NCI-H1436 (cell line): Measurements from ENCODE around the gene SOX6.

Experiments used
- DNase-seq: peaks from one replicate; lab custom pipeline; 2025; lab: John Stamatoyannopoulos, UW

The SOX6 gene

DNA sequence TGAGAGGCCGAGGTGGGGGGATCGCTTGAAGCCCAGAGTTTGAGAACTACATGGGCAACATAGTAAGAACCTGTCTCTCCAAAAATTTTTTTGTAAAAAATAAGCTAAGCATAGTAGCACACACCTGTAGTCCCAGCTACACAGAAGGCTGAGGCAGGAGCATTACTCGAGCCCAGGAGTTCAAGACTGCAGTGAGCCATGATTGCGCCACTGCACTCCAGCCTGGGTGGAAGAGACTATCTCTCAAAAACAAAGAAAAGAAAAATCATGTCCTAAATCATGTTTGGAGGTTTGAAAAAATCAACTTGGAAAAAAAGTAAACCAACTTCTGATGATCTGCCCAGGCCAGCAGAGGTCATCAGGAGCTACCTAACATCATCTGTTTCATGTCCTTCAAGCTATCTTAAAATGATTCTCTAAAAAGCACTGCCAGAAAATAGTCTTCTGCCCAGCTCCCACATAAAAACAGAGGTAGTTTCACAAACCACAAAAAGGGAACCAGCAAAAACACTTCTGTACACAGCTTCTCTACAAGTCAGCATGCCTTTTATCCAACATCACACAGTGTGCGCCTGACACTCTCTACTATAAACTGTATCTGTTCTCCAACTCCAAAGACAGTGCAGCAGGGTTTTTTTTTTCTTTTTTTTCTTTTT lies 165.0 kb downstream of the SOX6 start:
- DNase-seq: no peak

- DNase-seq: peak; percentile 24
Measured at GRCh38 chr11:16186680-16187079, 169.7 kb downstream of the SOX6 start.

- no peak for DNase-seq
Measured at GRCh38 chr11:16185042-16185441, 171.3 kb downstream of the SOX6 start.

DNA sequence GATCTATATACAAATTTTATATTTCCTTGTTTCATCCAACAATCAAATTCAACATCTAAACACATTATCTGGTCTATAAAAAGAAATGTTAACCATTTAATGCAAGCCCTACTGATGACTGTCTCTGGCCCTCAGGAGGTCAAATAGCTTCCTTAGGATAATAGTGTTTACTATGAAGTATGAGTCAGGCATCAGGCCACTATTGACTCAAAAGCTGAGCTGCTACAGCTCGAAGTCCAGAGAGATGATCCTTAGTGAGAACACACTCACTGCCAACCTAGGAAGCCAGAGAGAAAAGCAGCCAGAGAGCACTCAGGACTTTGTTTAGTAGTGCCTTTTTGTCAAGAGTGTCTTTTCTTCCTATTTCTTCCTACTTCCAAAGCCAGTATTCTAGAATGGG lies 171.8 kb downstream of the SOX6 start:
- DNase-seq: no peak

DNA sequence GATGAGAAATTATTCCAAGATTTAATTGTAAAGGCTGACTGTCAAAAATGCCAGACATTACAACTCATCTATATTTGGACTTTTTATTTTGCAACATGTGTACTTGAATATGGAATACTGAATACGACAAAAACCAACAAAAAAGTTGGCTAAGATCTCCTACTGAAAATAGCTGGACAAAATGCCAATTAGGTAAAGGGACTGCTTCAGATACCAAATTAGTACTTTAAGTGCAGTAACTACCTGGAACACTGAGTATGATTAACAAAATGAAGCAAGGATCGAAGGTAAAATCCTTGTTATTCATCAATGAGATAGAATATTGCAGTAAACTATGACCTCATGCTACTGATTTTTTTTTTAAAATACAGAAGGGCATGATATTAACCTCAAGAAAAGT lies 173.8 kb downstream of the SOX6 start:
- no peak for DNase-seq

GRCh38 chr11:16180868-16181267 lies 175.5 kb downstream of the SOX6 start:
- DNase-seq: no peak

GRCh38 chr11:16179676-16180075 lies 176.7 kb downstream of the SOX6 start:
- DNase-seq: no peak

GRCh38 chr11:16178273-16178672 lies 178.1 kb downstream of the SOX6 start:
- DNase-seq: no peak

GRCh38 chr11:16177688-16178087 lies 178.7 kb downstream of the SOX6 start:
- no peak for DNase-seq

GRCh38 chr11:16173798-16174197 lies 182.5 kb downstream of the SOX6 start:
- DNase-seq: no peak

DNA sequence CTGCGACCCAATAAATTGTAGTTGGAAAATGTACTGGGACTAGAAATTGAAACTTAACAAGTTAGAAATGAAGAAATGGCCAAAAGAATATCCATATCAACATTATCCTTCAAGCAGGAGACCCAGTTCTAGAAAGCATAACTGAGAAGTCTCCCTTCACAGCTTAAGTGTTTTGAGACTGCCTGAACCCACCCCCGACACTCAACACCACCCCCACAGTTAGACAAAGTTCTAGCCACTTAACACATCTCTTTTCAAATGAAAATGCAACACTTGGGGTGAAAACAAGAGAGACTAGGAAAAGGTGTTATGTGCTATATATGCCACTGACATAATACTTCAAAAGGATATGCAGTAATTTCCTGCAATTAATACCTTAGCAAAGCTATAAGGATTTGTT lies 184.5 kb downstream of the SOX6 start:
- no peak for DNase-seq

- peak; percentile 13 for DNase-seq
Measured at GRCh38 chr11:16169956-16170847, 186.1 kb downstream of the SOX6 start.

DNA sequence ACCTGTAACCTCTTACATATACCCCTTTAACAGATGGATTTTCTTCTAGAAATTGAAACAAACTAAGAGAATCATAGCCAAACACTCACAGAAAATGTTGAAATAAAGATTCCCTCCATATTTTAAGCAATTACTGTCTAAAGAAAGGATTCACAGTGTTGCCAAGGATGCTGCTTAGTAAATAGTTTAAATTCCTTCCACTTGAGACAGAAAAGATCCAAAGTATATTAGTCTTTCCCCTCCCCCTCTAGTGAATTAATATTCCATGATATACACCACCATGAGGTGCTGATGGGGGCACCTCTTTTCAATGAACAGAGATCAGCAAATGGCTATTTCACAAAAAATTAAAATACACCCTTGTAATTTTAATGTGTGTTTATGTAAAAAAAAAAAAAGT lies 186.8 kb downstream of the SOX6 start:
- DNase-seq: no peak

DNA sequence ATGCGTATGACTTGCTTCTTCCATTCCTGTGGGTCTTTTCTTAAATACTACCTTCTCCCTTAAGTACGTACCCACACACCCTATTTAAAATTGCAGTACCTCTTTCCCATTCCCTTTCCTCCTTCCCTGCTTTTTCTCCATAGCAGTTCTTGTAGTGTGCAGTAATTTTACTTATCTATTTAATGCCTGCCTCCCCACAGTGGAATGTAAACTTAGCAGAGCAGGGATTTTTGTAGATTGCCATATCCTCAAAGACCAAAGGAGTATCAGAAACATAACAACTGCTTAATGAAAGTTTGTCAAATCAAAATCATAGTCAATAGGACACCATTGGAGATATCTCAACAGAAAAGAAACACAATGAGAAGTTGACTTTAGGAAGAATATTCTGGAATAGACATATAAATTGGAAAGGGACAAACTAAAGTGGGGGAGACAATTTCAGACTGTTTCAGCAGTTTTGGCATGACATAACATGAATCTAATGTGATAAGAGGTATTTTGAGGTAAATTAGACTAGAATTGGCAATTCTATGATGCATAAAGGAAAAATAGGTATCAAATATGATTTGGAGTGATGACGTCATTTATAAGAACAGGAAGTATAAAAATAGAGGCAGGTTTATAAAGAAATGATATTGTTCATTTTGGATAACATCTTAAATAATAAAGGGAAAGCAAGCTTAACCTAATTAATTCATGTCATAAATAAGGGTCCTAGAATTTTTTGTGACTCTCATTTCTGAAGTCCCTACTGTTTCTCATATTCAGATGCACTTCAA lies 188.4 kb downstream of the SOX6 start:
- no peak for DNase-seq

DNA sequence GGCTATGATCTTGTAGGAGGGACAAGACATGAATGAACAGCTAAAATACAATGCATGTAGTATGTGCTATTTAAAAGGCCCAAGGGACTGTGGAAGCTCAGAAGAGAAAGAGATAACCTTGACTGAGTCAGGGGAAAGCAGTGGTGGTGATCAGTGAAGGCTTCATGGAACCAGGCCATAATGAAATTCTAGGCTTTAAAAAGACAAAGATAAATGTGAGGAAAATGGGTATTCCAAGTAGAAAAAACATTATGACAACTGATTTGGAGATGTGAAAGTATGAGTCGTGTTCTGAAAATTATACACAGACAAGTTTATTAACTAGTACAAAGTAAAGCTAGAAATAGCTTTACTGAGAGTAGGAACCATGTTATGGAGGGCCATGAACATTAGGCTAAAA lies 189.8 kb downstream of the SOX6 start:
- DNase-seq: no peak

DNA sequence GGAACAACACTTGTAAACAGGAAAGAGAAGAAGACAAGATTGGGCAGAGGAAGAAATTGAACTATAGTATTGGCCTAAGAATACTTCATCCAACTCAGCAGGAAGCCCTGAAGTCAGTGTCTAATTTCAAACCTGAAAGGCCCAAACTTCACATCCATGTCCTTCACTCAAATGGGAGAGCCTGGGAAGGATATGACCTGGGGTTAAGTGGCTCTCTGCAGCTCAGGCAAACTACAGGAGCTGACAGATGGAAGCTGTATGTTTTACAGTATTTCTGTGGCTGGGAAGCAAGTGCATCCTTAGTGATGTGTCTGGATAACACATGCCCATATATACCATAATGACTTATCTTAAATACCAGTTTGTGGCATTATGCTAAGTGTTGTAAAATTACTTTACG lies 196.2 kb downstream of the SOX6 start:
- no peak for DNase-seq

GRCh38 chr11:16158426-16158994 lies 197.8 kb downstream of the SOX6 start:
- DNase-seq: no peak

- DNase-seq: no peak
Measured at GRCh38 chr11:16157327-16157726, 199.0 kb downstream of the SOX6 start.

GRCh38 chr11:16155448-16155847 lies 200.9 kb downstream of the SOX6 start:
- no peak for DNase-seq

DNA sequence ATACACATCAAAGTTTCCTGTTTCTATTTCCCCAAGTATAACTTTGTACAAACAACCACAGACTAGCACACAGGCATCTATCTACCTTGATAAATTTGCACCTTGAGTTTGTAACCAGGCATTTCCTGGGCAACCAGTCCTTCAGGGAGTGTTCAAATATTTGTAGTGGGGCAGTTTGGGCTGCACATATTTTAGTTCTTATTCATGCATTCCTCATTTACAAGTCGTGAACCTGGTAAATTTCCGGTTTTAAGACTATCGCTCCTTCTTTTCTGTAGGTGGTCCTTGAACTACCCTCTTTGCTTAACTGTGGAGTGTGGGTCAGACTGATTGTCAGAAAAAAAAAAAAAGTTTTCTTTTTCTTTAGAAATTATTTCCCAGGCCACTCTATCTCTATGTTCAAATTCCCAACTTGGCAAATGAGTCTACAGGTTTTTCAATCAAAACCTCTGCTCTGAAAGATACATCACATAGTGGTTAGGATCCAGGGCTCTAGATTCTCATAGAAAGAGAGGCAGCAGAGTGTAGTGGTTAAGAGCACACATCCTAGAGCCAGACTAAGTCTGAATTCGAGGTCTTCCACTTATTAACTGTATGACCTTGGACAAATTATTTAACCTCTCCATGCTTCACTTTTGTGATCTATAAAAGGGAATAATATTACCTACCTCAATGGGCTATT lies 201.5 kb downstream of the SOX6 start:
- DNase-seq: no peak

- DNase-seq: no peak
Measured at GRCh38 chr11:16153951-16154350, 202.4 kb downstream of the SOX6 start.

GRCh38 chr11:16151138-16151537 lies 205.2 kb downstream of the SOX6 start:
- DNase-seq: no peak
